Measurements from ENCODE around the gene ING2.

DNA sequence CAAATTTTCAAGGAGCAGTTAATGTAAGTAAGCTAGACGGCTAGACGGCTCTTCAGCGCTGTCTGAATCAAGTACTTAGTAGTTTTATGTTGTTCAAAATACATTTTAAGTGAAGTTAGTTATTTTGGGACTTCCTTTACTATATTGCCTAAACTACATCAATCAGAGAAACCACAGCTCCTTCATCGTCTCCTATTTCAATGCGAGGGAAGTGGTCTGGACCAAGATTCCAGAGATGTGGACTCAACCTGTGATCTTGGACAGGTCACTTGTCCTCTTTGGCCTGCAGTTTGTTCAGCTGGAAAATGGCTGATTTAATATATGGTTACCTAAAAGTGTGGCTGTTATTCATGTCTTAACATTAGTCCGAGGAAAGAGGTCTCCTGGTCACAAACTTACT, 10.6 kb downstream of the ING2 start:
- no peak for TF ChIP-seq CTCF (IDR thresholded peaks at IDR 0.05; ENCODE audit: control extremely low read depth in 1 of 3, insufficient read depth in 1 of 3, low read depth in 1 of 3, low read length in 3 of 3)
- no peak for TF ChIP-seq USF2 (IDR thresholded peaks at IDR 0.05; ENCODE audit: low read length)
- no peak for TF ChIP-seq POLR2AphosphoS5 (IDR thresholded peaks at IDR 0.05; ENCODE audit: low read depth, low read length)
- TF ChIP-seq POLR2A (IDR thresholded peaks at IDR 0.05; ENCODE audit: control extremely low read depth in 1 of 2, low read depth in 2 of 2, low read length in 2 of 2): no peak

Measured in H1 (cell line).